OCI-LY3 (cell line): ENCODE results near the gene NCKAP5.

ENCODE experiments used
- H2AFZ ChIP-seq: fragments of 200-600, 300-600 bp; shearing (Covaris generic); 2 replicates; pipeline ENCODE4 v1.6.0; 2014; ENCODE audit warnings: antibody characterized with exemption, low read depth, low read length
- H3K27ac ChIP-seq: fragments of 200-600, 300-600 bp; sonication (generic); 2 replicates; pipeline ENCODE4 v1.5.1; 2014; ENCODE audit warnings: mild to moderate bottlenecking, low read length, moderate library complexity, mixed read lengths
- H3K27me3 ChIP-seq: fragments of 200-600, 300-600 bp; sonication (generic); 2 replicates; pipeline ENCODE4 v1.6.1; 2014; ENCODE audit warnings: low read depth, low read length, mixed read lengths
- H3K36me3 ChIP-seq: fragments of 200-600, 300-600 bp; sonication (generic); replicated peaks from 2 replicates; pipeline ENCODE3; 2014; ENCODE audit warnings: low read depth, low read length, mixed read lengths
- H3K4me1 ChIP-seq: fragments of 300-600, 200-600 bp; sonication (generic); 2 replicates; pipeline ENCODE4 v1.6.1; 2014; ENCODE audit warnings: low read length, mixed read lengths
- H3K4me2 ChIP-seq: fragments of 200-600, 300-600 bp; sonication (generic); 2 replicates; pipeline ENCODE4 v1.6.1; 2014; ENCODE audit warnings: low read length, mixed read lengths
- H3K4me3 ChIP-seq: fragments of 300-600, 200-600 bp; sonication (generic); 2 replicates; pipeline ENCODE4 v1.5.1; 2014; ENCODE audit warnings: antibody characterized with exemption, mild to moderate bottlenecking, low read length, moderate library complexity
- H3K79me2 ChIP-seq: fragments of 300-600, 200-600 bp; shearing (Covaris generic); 2 replicates; pipeline ENCODE4 v1.6.1; 2014; ENCODE audit warnings: mild to moderate bottlenecking, low read length, mixed read lengths
- H3K9ac ChIP-seq: fragments of 300-600, 200-600 bp; shearing (Covaris generic); 2 replicates; pipeline ENCODE4 v1.6.0; 2014; ENCODE audit warnings: mild to moderate bottlenecking, low read length, moderate library complexity
- H3K9me3 ChIP-seq: fragments of 200-600, 300-600 bp; shearing (Covaris generic); 2 replicates; pipeline ENCODE4 v1.6.1; 2014; ENCODE audit warnings: low read length, mixed read lengths; ENCODE audit not compliant: insufficient read depth
- H4K20me1 ChIP-seq: fragments of 200-600, 300-600 bp; sonication (generic); 2 replicates; pipeline ENCODE4 v1.6.1; 2016; ENCODE audit warnings: low read length, mixed read lengths; ENCODE audit not compliant: insufficient read depth
- EZH2phosphoT487 ChIP-seq: fragments of 200-600 bp; shearing (Covaris generic); IDR thresholded peaks from 2 replicates; pipeline ENCODE4 v1.6.1; 2018; ENCODE audit warnings: antibody characterized with exemption, mixed run types, low read depth
- TF ChIP-seq, protein P1 (sequence below): fragments of 200-600, 300-600 bp; sonication (generic); IDR thresholded peaks from 2 replicates; pipeline ENCODE4 v1.5.1; 2014; ENCODE audit warnings: antibody characterized with exemption, low read length, low read depth

The NCKAP5 gene

DNA sequence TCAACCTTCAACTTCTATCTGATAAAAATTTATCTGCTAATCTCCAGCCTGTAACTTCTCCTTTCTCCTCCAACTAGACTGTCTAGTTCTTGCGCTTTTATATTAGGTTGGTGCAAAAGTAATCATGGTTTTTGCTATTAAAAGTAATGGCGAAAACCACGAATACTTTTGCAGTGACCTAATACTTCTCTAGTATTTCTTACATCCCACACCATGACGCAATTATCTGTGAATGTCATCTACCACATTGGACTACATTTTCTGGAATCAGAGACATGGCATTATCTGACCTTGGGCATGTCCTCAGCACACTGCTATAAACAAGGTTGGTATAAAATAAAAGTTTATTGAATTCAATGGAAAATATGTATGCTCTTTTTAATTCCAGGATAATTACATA, 528.1 kb downstream of the NCKAP5 start:
- H2AFZ ChIP-seq = no peak overlapping the region
- no peaks in the 10 kb centered on the region for H3K4me1 ChIP-seq
- no peak overlapping the region for H3K27ac ChIP-seq
- no peak overlapping the region for H3K4me2 ChIP-seq
- no peaks in the 10 kb centered on the region for H4K20me1 ChIP-seq
- H3K4me3 ChIP-seq = no peak overlapping the region
- H3K9me3 ChIP-seq = no peaks in the 10 kb centered on the region
- no peaks in the 10 kb centered on the region for H3K27me3 ChIP-seq
- TF ChIP-seq EZH2phosphoT487 = no peak
- TF ChIP-seq, protein P1, sequence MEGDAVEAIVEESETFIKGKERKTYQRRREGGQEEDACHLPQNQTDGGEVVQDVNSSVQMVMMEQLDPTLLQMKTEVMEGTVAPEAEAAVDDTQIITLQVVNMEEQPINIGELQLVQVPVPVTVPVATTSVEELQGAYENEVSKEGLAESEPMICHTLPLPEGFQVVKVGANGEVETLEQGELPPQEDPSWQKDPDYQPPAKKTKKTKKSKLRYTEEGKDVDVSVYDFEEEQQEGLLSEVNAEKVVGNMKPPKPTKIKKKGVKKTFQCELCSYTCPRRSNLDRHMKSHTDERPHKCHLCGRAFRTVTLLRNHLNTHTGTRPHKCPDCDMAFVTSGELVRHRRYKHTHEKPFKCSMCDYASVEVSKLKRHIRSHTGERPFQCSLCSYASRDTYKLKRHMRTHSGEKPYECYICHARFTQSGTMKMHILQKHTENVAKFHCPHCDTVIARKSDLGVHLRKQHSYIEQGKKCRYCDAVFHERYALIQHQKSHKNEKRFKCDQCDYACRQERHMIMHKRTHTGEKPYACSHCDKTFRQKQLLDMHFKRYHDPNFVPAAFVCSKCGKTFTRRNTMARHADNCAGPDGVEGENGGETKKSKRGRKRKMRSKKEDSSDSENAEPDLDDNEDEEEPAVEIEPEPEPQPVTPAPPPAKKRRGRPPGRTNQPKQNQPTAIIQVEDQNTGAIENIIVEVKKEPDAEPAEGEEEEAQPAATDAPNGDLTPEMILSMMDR = no peak
- H3K9ac ChIP-seq = no peak overlapping the region
- no peaks in the 10 kb centered on the region for H3K36me3 ChIP-seq
- H3K79me2 ChIP-seq = no peaks in the 10 kb centered on the region

DNA sequence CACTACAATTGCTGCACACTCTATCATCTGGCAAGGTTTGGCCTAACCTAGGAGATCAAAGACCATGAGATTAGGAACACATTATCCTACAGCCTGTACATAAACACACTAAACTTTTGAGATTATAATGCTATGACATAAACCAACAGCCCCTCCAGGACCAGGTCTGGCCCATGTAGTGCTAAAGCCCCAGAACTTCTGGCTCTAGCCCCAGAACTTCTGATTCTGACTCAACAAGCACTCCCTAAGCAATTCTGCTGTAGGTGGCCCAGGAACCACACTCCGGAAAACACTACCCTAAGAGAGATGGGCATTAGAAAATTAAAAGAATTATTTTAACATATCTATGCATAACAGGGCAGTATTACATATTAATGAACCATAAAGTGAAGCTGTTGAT, 528.7 kb downstream of the NCKAP5 start:
- H3K27ac ChIP-seq = no peak overlapping the region
- H3K4me2 ChIP-seq = no peak overlapping the region
- H3K9me3 ChIP-seq = no peaks in the 10 kb centered on the region
- TF ChIP-seq EZH2phosphoT487 = no peak
- TF ChIP-seq, protein P1 = no peak
- H3K36me3 ChIP-seq = no peaks in the 10 kb centered on the region
- H3K4me1 ChIP-seq = no peaks in the 10 kb centered on the region
- no peak overlapping the region for H3K9ac ChIP-seq
- no peak overlapping the region for H2AFZ ChIP-seq
- H4K20me1 ChIP-seq = no peaks in the 10 kb centered on the region
- H3K4me3 ChIP-seq = no peak overlapping the region
- no peaks in the 10 kb centered on the region for H3K79me2 ChIP-seq
- H3K27me3 ChIP-seq = no peaks in the 10 kb centered on the region

DNA sequence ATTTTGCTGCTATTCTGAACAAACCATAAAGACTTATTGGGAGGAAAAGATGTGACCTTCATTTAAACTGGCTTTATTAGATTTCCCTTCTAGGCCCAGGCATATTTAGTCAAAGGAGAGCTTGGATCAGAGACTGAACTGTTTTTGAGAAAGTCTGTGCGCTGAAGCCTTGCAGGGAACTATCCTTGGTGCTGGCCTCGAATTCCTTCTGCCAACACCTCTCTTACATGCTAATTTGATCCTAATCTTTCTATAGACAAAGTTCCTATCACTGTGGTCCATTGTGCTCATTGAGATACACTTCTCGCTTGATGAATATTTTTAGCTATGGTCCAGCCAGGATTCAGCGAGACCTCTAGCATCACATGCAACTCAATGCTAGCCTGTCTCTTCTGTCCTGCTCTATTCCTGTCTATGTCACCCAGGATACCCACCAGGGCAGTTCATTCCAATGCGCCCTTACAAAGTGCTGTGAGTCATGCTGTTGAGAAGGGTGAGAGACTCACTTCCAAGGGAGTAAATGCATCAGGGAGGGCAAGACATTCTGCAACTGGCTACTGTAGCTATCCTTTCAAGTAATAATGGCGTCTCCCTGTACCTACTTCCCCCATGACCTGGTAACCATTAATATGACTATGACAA, 541.6 kb downstream of the NCKAP5 start:
- Histone ChIP-seq H3K9me3 (no peaks in the 10 kb centered on the region), H3K79me2 (no peaks in the 10 kb centered on the region), H3K4me3 (no peak overlapping the region), H3K36me3 (no peaks in the 10 kb centered on the region), H3K9ac (no peak overlapping the region), H3K27me3 (no peaks in the 10 kb centered on the region), H4K20me1 (no peaks in the 10 kb centered on the region), H3K27ac (no peak overlapping the region), H3K4me2 (no peak overlapping the region), H3K4me1 (no peaks in the 10 kb centered on the region), H2AFZ (no peak overlapping the region)
- TF ChIP-seq, protein P1 = no peak
- no peak for TF ChIP-seq EZH2phosphoT487

DNA sequence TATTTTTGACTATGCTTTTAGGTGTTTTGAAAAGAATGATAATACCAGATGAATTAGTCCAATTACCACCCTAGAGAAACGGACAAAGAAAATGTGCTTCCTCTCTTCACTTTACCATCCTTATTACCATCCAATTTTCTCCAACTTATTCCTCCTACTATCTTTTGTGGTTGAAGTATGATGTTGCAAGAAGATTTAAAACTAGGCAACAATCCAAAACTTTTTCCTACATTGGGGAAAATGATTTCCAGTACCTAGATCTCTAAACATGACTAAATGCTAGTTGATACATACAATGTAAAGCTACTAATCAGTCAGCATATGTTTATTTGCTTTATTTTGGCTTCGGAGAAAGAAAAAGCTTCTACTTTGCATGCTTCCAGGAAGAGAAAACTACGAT, 543.3 kb downstream of the NCKAP5 start:
- no peaks in the 10 kb centered on the region for H3K79me2 ChIP-seq
- no peak overlapping the region for H2AFZ ChIP-seq
- no peaks in the 10 kb centered on the region for H4K20me1 ChIP-seq
- no peak for TF ChIP-seq EZH2phosphoT487
- TF ChIP-seq, protein P1 = no peak
- no peak overlapping the region for H3K9ac ChIP-seq
- no peaks in the 10 kb centered on the region for H3K9me3 ChIP-seq
- H3K27me3 ChIP-seq = no peaks in the 10 kb centered on the region
- no peak overlapping the region for H3K4me3 ChIP-seq
- H3K36me3 ChIP-seq = no peaks in the 10 kb centered on the region
- no peak overlapping the region for H3K4me2 ChIP-seq
- H3K27ac ChIP-seq = no peak overlapping the region
- no peaks in the 10 kb centered on the region for H3K4me1 ChIP-seq
